ENCODE results near the gene ONECUT1. TPM values are rescaled to one million over a fixed set of nuclear protein-coding genes. Genes with fewer than 3 reads are reported as not detected.

Gene ONECUT1
- total RNA-seq, 4 donors from 2014 or later: not detected

GRCh38 chr15:52782514-52782913 lies 7.6 kb downstream of the ONECUT1 start:
- Histone ChIP-seq H3K27me3 (peaks cover 20 to 98% (median 45%) of the 10 kb centered on the region in 4 donors), H3K9me3 (no peaks in the 10 kb centered on the region), H3K27ac (no peak overlapping the region), H3K4me3 (no peak overlapping the region), H3K36me3 (no peaks in the 10 kb centered on the region), H3K4me1 (peaks cover 9 to 59% (median 13%) of the 10 kb centered on the region in 3 donors)
- TF ChIP-seq POLR2A (IDR thresholded peaks at IDR 0.05): no peak
- no peak for TF ChIP-seq CTCF (IDR thresholded peaks at IDR 0.05)
- WGBS, 2 donors: 67 to 69% methylated on average over 1 of the region's 1 CpG
- intact Hi-C loops (cut with DNase I): loop anchor here (5.0 to 10.0 kb wide), 2 partner anchors 415 to 932 kb away; no protein-coding TSS in a partner anchor
- no peak for DNase-seq

GRCh38 chr15:52780172-52780980 lies 9.8 kb downstream of the ONECUT1 start:
- DNase-seq: no peak
- peak overlapping the region in 1 of 4 donors; percentile 44 for H3K4me3 ChIP-seq
- H3K9me3 ChIP-seq: no peaks in the 10 kb centered on the region
- H3K36me3 ChIP-seq: no peaks in the 10 kb centered on the region
- H3K4me1 ChIP-seq: peaks cover 7 to 39% (median 9%) of the 10 kb centered on the region in 3 donors
- TF ChIP-seq POLR2A (IDR thresholded peaks at IDR 0.05) (no peak), CTCF (IDR thresholded peaks at IDR 0.05) (peak; percentile 65 to 82 (median 72))
- intact Hi-C loops (cut with DNase I): loop anchor here (5.0 to 10.0 kb wide), 2 partner anchors 417 to 934 kb away; no protein-coding TSS in a partner anchor
- H3K27ac ChIP-seq: no peak overlapping the region
- H3K27me3 ChIP-seq: peaks cover 10 to 98% (median 27%) of the 10 kb centered on the region in 4 donors
- 5% methylated on average over 18 of the region's 18 CpGs for WGBS, 2 donors

- Histone ChIP-seq H3K9me3 (no peaks in the 10 kb centered on the region), H3K4me3 (no peak overlapping the region), H3K36me3 (no peaks in the 10 kb centered on the region), H3K4me1 (peaks cover 0 to 20% (median 0%) of the 10 kb centered on the region in 3 donors), H3K27ac (no peak overlapping the region), H3K27me3 (peaks cover 0 to 97% (median 9%) of the 10 kb centered on the region in 4 donors)
- TF ChIP-seq CTCF (IDR thresholded peaks at IDR 0.05) (no peak), POLR2A (IDR thresholded peaks at IDR 0.05) (no peak)
- intact Hi-C loops (cut with DNase I): no loop called here
- no peak for DNase-seq
- WGBS, 2 donors: 38 to 40% methylated on average over 1 of the region's 1 CpG
Observed at GRCh38 chr15:52778457-52778856, 11.7 kb downstream of the ONECUT1 start.

GRCh38 chr15:52772766-52773165 lies 17.4 kb downstream of the ONECUT1 start:
- TF ChIP-seq POLR2A (IDR thresholded peaks at IDR 0.05) (no peak), CTCF (IDR thresholded peaks at IDR 0.05) (no peak)
- Histone ChIP-seq H3K4me1 (peaks cover 0 to 7% (median 0%) of the 10 kb centered on the region in 3 donors), H3K27ac (no peak overlapping the region), H3K27me3 (peaks cover 0 to 80% (median 0%) of the 10 kb centered on the region in 4 donors), H3K4me3 (no peak overlapping the region), H3K9me3 (no peaks in the 10 kb centered on the region), H3K36me3 (no peaks in the 10 kb centered on the region)
- intact Hi-C loops (cut with DNase I): no loop called here
- DNase-seq: no peak
- 25 to 43% methylated on average over 5 of the region's 5 CpGs for WGBS, 2 donors

- WGBS, 2 donors: 40 to 72% methylated on average over 3 of the region's 3 CpGs
- no peak overlapping the region for H3K4me3 ChIP-seq
- no peak for DNase-seq
- H3K36me3 ChIP-seq: no peaks in the 10 kb centered on the region
- H3K9me3 ChIP-seq: no peaks in the 10 kb centered on the region
- intact Hi-C loops (cut with DNase I): no loop called here
- H3K4me1 ChIP-seq: no peaks in the 10 kb centered on the region
- peaks cover 0 to 58% (median 0%) of the 10 kb centered on the region in 4 donors for H3K27me3 ChIP-seq
- no peak for TF ChIP-seq POLR2A (IDR thresholded peaks at IDR 0.05)
- TF ChIP-seq CTCF (IDR thresholded peaks at IDR 0.05): no peak
- H3K27ac ChIP-seq: no peak overlapping the region
Observed at GRCh38 chr15:52765785-52766184, 24.4 kb downstream of the ONECUT1 start.

All from esophagus squamous epithelium (tissue), 5 donors.